ENCODE results near the gene SRD5A3.

SRD5A3 gene

DNA sequence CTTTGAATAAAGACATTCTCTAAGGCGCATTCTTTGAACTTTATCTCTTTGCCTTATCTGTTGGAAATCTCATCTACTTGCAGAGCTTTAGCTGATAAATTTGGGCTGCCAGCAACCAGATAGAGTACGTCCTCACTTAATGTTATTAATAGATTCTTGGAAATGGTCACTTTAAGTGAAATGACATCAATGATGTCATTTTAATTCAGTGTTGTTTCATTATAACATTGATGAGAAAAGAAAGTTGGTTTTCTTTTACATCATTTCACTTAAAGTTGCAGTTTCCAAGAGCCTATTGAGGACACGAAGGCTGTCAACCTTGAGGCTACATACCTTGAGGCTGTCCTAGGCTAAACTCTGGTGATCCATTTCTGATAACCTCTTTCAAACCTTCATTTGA is 59.0 kb downstream of the SRD5A3 start:
- TF ChIP-seq, protein P1, sequence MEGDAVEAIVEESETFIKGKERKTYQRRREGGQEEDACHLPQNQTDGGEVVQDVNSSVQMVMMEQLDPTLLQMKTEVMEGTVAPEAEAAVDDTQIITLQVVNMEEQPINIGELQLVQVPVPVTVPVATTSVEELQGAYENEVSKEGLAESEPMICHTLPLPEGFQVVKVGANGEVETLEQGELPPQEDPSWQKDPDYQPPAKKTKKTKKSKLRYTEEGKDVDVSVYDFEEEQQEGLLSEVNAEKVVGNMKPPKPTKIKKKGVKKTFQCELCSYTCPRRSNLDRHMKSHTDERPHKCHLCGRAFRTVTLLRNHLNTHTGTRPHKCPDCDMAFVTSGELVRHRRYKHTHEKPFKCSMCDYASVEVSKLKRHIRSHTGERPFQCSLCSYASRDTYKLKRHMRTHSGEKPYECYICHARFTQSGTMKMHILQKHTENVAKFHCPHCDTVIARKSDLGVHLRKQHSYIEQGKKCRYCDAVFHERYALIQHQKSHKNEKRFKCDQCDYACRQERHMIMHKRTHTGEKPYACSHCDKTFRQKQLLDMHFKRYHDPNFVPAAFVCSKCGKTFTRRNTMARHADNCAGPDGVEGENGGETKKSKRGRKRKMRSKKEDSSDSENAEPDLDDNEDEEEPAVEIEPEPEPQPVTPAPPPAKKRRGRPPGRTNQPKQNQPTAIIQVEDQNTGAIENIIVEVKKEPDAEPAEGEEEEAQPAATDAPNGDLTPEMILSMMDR (conservative IDR thresholded peaks at IDR 0.05; ENCODE audit: low read depth, low read length), result no peak
- DNase-seq (ENCODE audit: low read depth), result no peak
- H3K4me3 ChIP-seq (ENCODE audit: low read depth, low read length), result no peak overlapping the region

DNA sequence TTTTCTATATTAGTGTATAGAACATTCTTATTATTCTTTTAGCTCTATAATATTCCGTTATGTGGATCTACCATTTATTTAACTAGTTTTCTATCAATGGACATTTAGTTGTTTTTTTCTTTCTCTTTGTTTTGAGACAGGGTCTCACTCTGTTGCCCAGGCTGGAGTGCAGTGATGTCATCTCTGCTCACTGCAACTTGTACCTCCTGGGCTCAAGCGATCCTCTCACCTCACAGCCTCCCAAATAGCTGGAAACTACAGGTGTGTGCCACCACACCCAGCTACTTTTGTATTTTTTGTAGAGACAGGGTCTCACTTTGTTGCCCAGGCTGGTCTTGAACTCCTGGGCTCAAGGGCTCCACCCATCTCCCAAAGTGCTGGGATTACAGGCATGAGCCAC is 60.5 kb downstream of the SRD5A3 start:
- no peak for DNase-seq (ENCODE audit: low read depth)
- TF ChIP-seq, protein P1 (conservative IDR thresholded peaks at IDR 0.05; ENCODE audit: low read depth, low read length), result no peak
- no peak overlapping the region for H3K4me3 ChIP-seq (ENCODE audit: low read depth, low read length)

- DNase-seq (ENCODE audit: low read depth), result no peak
- H3K4me3 ChIP-seq (ENCODE audit: low read depth, low read length), result no peak overlapping the region
- TF ChIP-seq, protein P1 (conservative IDR thresholded peaks at IDR 0.05; ENCODE audit: low read depth, low read length), result no peak
Measured at GRCh38 chr4:55407119-55407518, 61.1 kb downstream of the SRD5A3 start.

- TF ChIP-seq, protein P1 (conservative IDR thresholded peaks at IDR 0.05; ENCODE audit: low read depth, low read length), result no peak
- H3K4me3 ChIP-seq (ENCODE audit: low read depth, low read length), result no peak overlapping the region
- no peak for DNase-seq (ENCODE audit: low read depth)
Measured at GRCh38 chr4:55407764-55408163, 61.7 kb downstream of the SRD5A3 start.

GRCh38 chr4:55409468-55410171 is 63.6 kb downstream of the SRD5A3 start:
- peak; percentile 67 for DNase-seq (ENCODE audit: low read depth)
- H3K4me3 ChIP-seq (ENCODE audit: low read depth, low read length), result no peak overlapping the region

GRCh38 chr4:55410431-55410830 is 64.4 kb downstream of the SRD5A3 start:
- no peak for DNase-seq (ENCODE audit: low read depth)
- TF ChIP-seq, protein P1 (conservative IDR thresholded peaks at IDR 0.05; ENCODE audit: low read depth, low read length), result no peak
- no peak overlapping the region for H3K4me3 ChIP-seq (ENCODE audit: low read depth, low read length)

More at GRCh38 chr4:55409468-55410171, 63.6 kb downstream of the SRD5A3 start:
- TF ChIP-seq, protein P1 (conservative IDR thresholded peaks at IDR 0.05; ENCODE audit: low read depth, low read length), result peak; percentile 54

GRCh38 chr4:55411621-55412020 is 65.6 kb downstream of the SRD5A3 start:
- TF ChIP-seq, protein P1 (conservative IDR thresholded peaks at IDR 0.05; ENCODE audit: low read depth, low read length), result no peak
- no peak for DNase-seq (ENCODE audit: low read depth)
- no peak overlapping the region for H3K4me3 ChIP-seq (ENCODE audit: low read depth, low read length)
